ENCODE data around the gene MACROD2.

Gene MACROD2

DNA sequence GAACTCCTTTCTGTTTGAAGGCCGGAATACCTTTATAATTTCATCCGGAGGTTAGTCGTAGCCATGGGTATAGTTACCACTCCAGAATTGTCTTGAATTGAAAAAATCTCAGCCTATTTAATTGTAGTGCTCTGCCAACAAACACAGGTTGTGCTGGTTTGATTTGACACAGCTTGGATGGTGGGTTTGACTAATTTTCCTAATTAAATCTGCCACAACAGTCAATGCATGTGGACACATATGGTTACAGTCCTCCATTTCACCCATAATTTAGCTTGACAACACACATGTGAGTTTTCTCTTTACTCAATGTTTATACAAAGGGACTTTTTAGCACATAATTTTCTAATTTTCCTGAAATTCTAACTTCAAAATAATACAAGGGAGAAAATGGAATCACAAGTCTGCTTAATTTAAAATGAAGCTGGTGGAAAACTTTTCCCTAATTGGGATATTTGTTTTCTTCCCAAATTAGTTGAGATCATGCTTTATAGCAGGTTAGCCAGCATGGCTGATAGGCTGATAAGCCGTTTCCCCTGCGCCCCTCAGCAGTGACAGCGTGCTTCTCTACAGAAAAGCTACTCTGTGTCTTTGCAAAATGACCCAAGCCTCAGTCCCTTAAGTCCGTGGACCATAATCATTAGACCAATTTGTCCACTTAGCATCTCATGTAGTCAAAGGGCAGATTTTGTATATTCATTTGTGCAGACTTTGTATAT is 805.5 kb downstream of the MACROD2 start:
- TF ChIP-seq, protein P1, sequence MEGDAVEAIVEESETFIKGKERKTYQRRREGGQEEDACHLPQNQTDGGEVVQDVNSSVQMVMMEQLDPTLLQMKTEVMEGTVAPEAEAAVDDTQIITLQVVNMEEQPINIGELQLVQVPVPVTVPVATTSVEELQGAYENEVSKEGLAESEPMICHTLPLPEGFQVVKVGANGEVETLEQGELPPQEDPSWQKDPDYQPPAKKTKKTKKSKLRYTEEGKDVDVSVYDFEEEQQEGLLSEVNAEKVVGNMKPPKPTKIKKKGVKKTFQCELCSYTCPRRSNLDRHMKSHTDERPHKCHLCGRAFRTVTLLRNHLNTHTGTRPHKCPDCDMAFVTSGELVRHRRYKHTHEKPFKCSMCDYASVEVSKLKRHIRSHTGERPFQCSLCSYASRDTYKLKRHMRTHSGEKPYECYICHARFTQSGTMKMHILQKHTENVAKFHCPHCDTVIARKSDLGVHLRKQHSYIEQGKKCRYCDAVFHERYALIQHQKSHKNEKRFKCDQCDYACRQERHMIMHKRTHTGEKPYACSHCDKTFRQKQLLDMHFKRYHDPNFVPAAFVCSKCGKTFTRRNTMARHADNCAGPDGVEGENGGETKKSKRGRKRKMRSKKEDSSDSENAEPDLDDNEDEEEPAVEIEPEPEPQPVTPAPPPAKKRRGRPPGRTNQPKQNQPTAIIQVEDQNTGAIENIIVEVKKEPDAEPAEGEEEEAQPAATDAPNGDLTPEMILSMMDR (conservative IDR thresholded peaks at IDR 0.05; ENCODE audit: low read depth, low read length), result no peak
- DNase-seq (ENCODE audit: low read depth), result no peak
- H3K4me3 ChIP-seq (ENCODE audit: low read length), result no peak overlapping the region

GRCh38 chr20:14801591-14802325 is 806.4 kb downstream of the MACROD2 start:
- no peak overlapping the region for H3K4me3 ChIP-seq (ENCODE audit: low read length)
- no peak for DNase-seq (ENCODE audit: low read depth)
- TF ChIP-seq, protein P1 (conservative IDR thresholded peaks at IDR 0.05; ENCODE audit: low read depth, low read length), result no peak

- TF ChIP-seq, protein P1 (conservative IDR thresholded peaks at IDR 0.05; ENCODE audit: low read depth, low read length), result no peak
- DNase-seq (ENCODE audit: low read depth), result no peak
- H3K4me3 ChIP-seq (ENCODE audit: low read length), result no peak overlapping the region
These were observed 811.9 kb downstream of the MACROD2 start for GRCh38 chr20:14807224-14807623.

GRCh38 chr20:14815340-14815739 is 820.0 kb downstream of the MACROD2 start:
- DNase-seq (ENCODE audit: low read depth), result no peak
- H3K4me3 ChIP-seq (ENCODE audit: low read length), result no peak overlapping the region
- TF ChIP-seq, protein P1 (conservative IDR thresholded peaks at IDR 0.05; ENCODE audit: low read depth, low read length), result no peak

DNA sequence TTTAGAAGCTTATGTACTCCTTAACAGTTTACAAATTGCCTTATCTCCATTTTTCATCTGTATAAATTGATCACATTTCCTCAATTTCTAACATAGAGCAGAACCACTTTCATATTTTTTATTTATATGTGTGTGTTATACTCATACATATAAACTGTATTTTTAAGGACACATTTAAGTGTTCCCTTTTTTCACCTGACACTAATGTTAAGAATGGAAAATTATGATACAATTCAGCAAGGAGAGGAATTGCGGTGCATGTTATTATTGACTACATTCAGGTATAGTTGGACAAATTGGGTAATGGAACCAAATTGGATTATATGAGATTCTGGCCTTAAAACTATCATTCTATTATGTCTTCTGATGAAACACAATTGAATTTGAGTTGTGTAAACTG is 821.2 kb downstream of the MACROD2 start:
- TF ChIP-seq, protein P1 (conservative IDR thresholded peaks at IDR 0.05; ENCODE audit: low read depth, low read length), result no peak
- no peak for DNase-seq (ENCODE audit: low read depth)
- H3K4me3 ChIP-seq (ENCODE audit: low read length), result no peak overlapping the region

GRCh38 chr20:14817101-14817500 is 821.8 kb downstream of the MACROD2 start:
- DNase-seq (ENCODE audit: low read depth), result no peak
- TF ChIP-seq, protein P1 (conservative IDR thresholded peaks at IDR 0.05; ENCODE audit: low read depth, low read length), result no peak
- no peak overlapping the region for H3K4me3 ChIP-seq (ENCODE audit: low read length)

- peak; percentile 100 for DNase-seq (ENCODE audit: low read depth)
- TF ChIP-seq, protein P1 (conservative IDR thresholded peaks at IDR 0.05; ENCODE audit: low read depth, low read length), result no peak
- no peak overlapping the region for H3K4me3 ChIP-seq (ENCODE audit: low read length)
These were observed 825.5 kb downstream of the MACROD2 start for GRCh38 chr20:14820771-14821170.

Measured in retinal pigment epithelial cell (primary cell).